H9 (cell line): ENCODE results near the gene PVALB. TPM values are rescaled to one million over a fixed set of nuclear protein-coding genes. Genes with fewer than 3 reads are reported as not detected.
A peak's percentile ranks its signal among the peaks of the same experiment; 100 is the strongest.

Experiments
- DNase-seq: peaks from one replicate; pipeline ENCODE4 v3.0.0-alpha.2; 2017
- H2AFZ ChIP-seq: one replicate; pipeline ENCODE4 v1.6.1; 2013; ENCODE audit warnings: mild to moderate bottlenecking, low read length, control low read depth, moderate library complexity
- H2AK5ac ChIP-seq: 2 replicates; pipeline ENCODE4 v1.6.1; 2013; ENCODE audit warnings: low read length, control low read depth, mixed read lengths; ENCODE audit not compliant: insufficient read length
- H2BK120ac ChIP-seq: one replicate; pipeline ENCODE4 v1.6.1; 2013; ENCODE audit warnings: low read depth, mild to moderate bottlenecking, low read length, control low read depth, inconsistent platforms; ENCODE audit not compliant: poor library complexity, severe bottlenecking
- H2BK12ac ChIP-seq: 2 replicates; pipeline ENCODE4 v1.6.1; 2013; ENCODE audit warnings: low read length, control low read depth, mixed read lengths, low read depth; ENCODE audit not compliant: insufficient read length
- H2BK15ac ChIP-seq: 2 replicates; pipeline ENCODE4 v1.6.1; 2013; ENCODE audit warnings: low read depth, low read length, control low read depth
- H2BK20ac ChIP-seq: one replicate; pipeline ENCODE4 v1.6.1; 2013; ENCODE audit warnings: low read depth, mild to moderate bottlenecking, low read length, control low read depth, inconsistent platforms; ENCODE audit not compliant: poor library complexity, severe bottlenecking
- H2BK5ac ChIP-seq: 2 replicates; pipeline ENCODE4 v1.6.1; 2013; ENCODE audit warnings: low read length, control low read depth, mixed read lengths; ENCODE audit not compliant: insufficient read length
- H3K14ac ChIP-seq: 2 replicates; pipeline ENCODE4 v1.6.1; 2013; ENCODE audit warnings: low read length, control low read depth; ENCODE audit not compliant: insufficient read depth
- H3K18ac ChIP-seq: 2 replicates; pipeline ENCODE4 v1.6.1; 2013; ENCODE audit warnings: low read depth, mild to moderate bottlenecking, mixed read lengths, low read length, control low read depth; ENCODE audit not compliant: insufficient read length
- H3K23ac ChIP-seq: 2 replicates; pipeline ENCODE4 v1.6.1; 2013; ENCODE audit warnings: low read length, control low read depth, mixed read lengths, low read depth; ENCODE audit not compliant: insufficient read length
- H3K23me2 ChIP-seq: 2 replicates; pipeline ENCODE4 v1.6.1; 2013; ENCODE audit warnings: low read depth, mild to moderate bottlenecking, mixed read lengths, low read length, control low read depth; ENCODE audit not compliant: insufficient read length, poor library complexity, severe bottlenecking
- H3K27ac ChIP-seq: 2 replicates; pipeline ENCODE4 v1.5.1; 2013; ENCODE audit warnings: low read length, control low read depth, mixed read lengths, low read depth; ENCODE audit not compliant: insufficient read length
- H3K27me3 ChIP-seq: 2 replicates; pipeline ENCODE4 v1.6.1; 2013; ENCODE audit warnings: low read length, control low read depth, inconsistent platforms; ENCODE audit not compliant: insufficient read depth
- H3K4ac ChIP-seq: 2 replicates; pipeline ENCODE4 v1.6.1; 2013; ENCODE audit warnings: low read depth, mild to moderate bottlenecking, control low read depth, inconsistent platforms, low read length, moderate library complexity
- H3K4me1 ChIP-seq: 2 replicates; pipeline ENCODE4 v1.6.1; 2013; ENCODE audit warnings: low read length, control low read depth, inconsistent platforms; ENCODE audit not compliant: insufficient read depth
- H3K4me2 ChIP-seq: 2 replicates; pipeline ENCODE4 v1.6.1; 2013; ENCODE audit warnings: low read length, control low read depth, mixed read lengths; ENCODE audit not compliant: insufficient read length, insufficient read depth
- H3K56ac ChIP-seq: 2 replicates; pipeline ENCODE4 v1.6.1; 2013; ENCODE audit warnings: low read depth, mild to moderate bottlenecking, mixed read lengths, low read length, control low read depth; ENCODE audit not compliant: insufficient read length
- H3K79me1 ChIP-seq: 2 replicates; pipeline ENCODE4 v1.6.1; 2013; ENCODE audit warnings: low read depth, mild to moderate bottlenecking, moderate library complexity, low read length, control low read depth, inconsistent platforms; ENCODE audit not compliant: insufficient read depth, poor library complexity, severe bottlenecking
- H3K79me2 ChIP-seq: 2 replicates; pipeline ENCODE4 v1.6.1; 2013; ENCODE audit warnings: low read length, control low read depth, inconsistent platforms; ENCODE audit not compliant: insufficient read depth
- H3K9ac ChIP-seq: 2 replicates; pipeline ENCODE4 v1.6.1; 2013; ENCODE audit warnings: low read length, control low read depth, mixed read lengths; ENCODE audit not compliant: insufficient read length; ENCODE audit errors: extremely low read depth
- H3K9me3 ChIP-seq: one replicate; pipeline ENCODE4 v1.6.1; 2013; ENCODE audit warnings: low read depth, low read length, inconsistent platforms; ENCODE audit not compliant: control insufficient read depth
- H3T11ph ChIP-seq: one replicate; pipeline ENCODE4 v1.6.1; 2013; ENCODE audit warnings: mild to moderate bottlenecking, low read length, control low read depth, inconsistent platforms
- H4K20me1 ChIP-seq: one replicate; pipeline ENCODE4 v1.6.1; 2013; ENCODE audit not compliant: control insufficient read depth, insufficient read length, insufficient read depth
- H4K5ac ChIP-seq: 2 replicates; pipeline ENCODE4 v1.6.1; 2013; ENCODE audit warnings: low read depth, mild to moderate bottlenecking, mixed read lengths, low read length, control low read depth; ENCODE audit not compliant: insufficient read length
- H4K8ac ChIP-seq: replicated peaks from 2 replicates; pipeline ENCODE4 v1.6.1; 2013; ENCODE audit warnings: low read length, control low read depth, mixed read lengths, low read depth; ENCODE audit not compliant: insufficient read length
- H4K91ac ChIP-seq: 2 replicates; pipeline ENCODE4 v1.6.1; 2013; ENCODE audit warnings: low read depth, mild to moderate bottlenecking, moderate library complexity, mixed read lengths, low read length, control low read depth; ENCODE audit not compliant: insufficient read length
- H3K27ac Mint-ChIP-seq, 3 experiments: 2 replicates in 2 of 3; 3 replicates in 1 of 3; pipeline ENCODE4 v1.8.0; 2020 to 2021; ENCODE audit warnings: mixed read lengths in 3 of 3, mild to moderate bottlenecking in 1 of 3, moderate library complexity in 1 of 3
- H3K27me3 Mint-ChIP-seq: 2 replicates; pipeline ENCODE4 v1.8.0; 2021; ENCODE audit warnings: low read depth, mild to moderate bottlenecking, moderate library complexity, mixed read lengths
- H3K36me3 Mint-ChIP-seq, 3 experiments: 2 replicates in 2 of 3; 3 replicates in 1 of 3; pipeline ENCODE4 v1.8.0; 2020 to 2021; ENCODE audit warnings: low read depth in 3 of 3, mixed read lengths in 3 of 3; ENCODE audit not compliant: insufficient read depth in 1 of 3
- H3K4me1 Mint-ChIP-seq, 2 experiments: 2 replicates each; pipeline ENCODE4 v1.8.0; 2020; ENCODE audit warnings: mixed read lengths in 2 of 2
- H3K4me3 Mint-ChIP-seq, 2 experiments: 2 replicates in 1 of 2; 3 replicates in 1 of 2; pipeline ENCODE4 v1.8.0; 2020 to 2021; ENCODE audit warnings: mild to moderate bottlenecking in 2 of 2, mixed read lengths in 2 of 2, moderate library complexity in 1 of 2
- H3K9me3 Mint-ChIP-seq, 2 experiments: 2 replicates in 1 of 2; 3 replicates in 1 of 2; pipeline ENCODE4 v1.8.0; 2020; ENCODE audit warnings: mild to moderate bottlenecking in 2 of 2, mixed read lengths in 2 of 2, moderate library complexity in 1 of 2
- CTCF ChIP-seq: fragments of 200-600 bp; sonication (generic); conservative IDR thresholded peaks from 3 replicates; pipeline ENCODE4 v1.8.0; 2021; ENCODE audit warnings: antibody characterized with exemption, mild to moderate bottlenecking
- WGBS: extraction: QIAGEN DNeasy Blood & Tissue Kit; methylation state at CpG from one replicate; pipeline ENCODE4 v1.1.7; 2013; ENCODE audit warnings: missing lambda C conversion rate, low lambda C conversion rate, mixed read lengths; ENCODE audit not compliant: insufficient read length; ENCODE audit errors: extremely low coverage; 5-methylcytosine and 5-hydroxymethylcytosine counted together
- total RNA-seq: library from RNA; stranded (reverse); gene quantifications from 2 replicates; pipeline ENCODE4 v1.2.1, GENCODE V29; 2021

Gene PVALB
- total RNA-seq, 1 experiment from 2014 or later: 2.7 TPM

DNA sequence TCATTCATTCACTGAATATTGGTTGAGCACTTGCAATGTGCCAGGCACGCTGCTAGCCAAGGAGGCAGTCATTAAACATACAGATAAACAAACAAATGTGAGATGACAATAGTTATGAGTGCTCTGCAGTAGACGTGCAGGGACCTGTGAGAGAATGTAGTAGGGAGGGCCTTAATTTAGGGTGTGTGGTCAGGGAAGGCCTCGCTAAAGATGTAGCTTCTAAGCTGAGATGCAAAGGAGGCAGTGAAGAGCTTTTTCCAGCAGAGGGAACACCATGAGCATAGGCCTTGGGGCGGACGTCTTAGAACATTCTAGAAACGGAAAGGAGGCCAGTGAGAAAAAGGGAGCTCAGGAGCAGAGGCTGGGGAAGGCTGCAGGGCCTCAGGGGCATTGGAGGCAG is 43.2 kb upstream of the PVALB start:
- Mint-ChIP-seq H3K27me3 (peaks cover 46% of the 10 kb centered on the region), H3K9me3 (peaks cover 0 to 2% of the 10 kb centered on the region in 2 experiments; a peak in 1 of 5 replicates)

More for the DNA sequence above, 43.2 kb upstream of the PVALB start:
- no peak overlapping the region for H2BK15ac ChIP-seq
- no peak overlapping the region for H3K56ac ChIP-seq
- H3K4me1 ChIP-seq: no peaks in the 10 kb centered on the region
- Mint-ChIP-seq H3K36me3 (no peaks in the 10 kb centered on the region), H3K4me3 (no peak overlapping the region), H3K4me1 (peaks cover 4 to 5% of the 10 kb centered on the region in 2 experiments; a peak in 3 of 4 replicates), H3K27ac (peak overlapping the region in 2 of 3 experiments; percentile 1 to 34; a peak in 1 of 7 replicates)
- H3K23me2 ChIP-seq: no peaks in the 10 kb centered on the region
- H3K4ac ChIP-seq: no peak overlapping the region
- H4K5ac ChIP-seq: no peak overlapping the region
- no peak overlapping the region for H2BK120ac ChIP-seq
- DNase-seq: no peak
- no peak overlapping the region for H3K14ac ChIP-seq
- no peak overlapping the region for H2BK5ac ChIP-seq
- H3K79me1 ChIP-seq: no peaks in the 10 kb centered on the region
- no peaks in the 10 kb centered on the region; the same call in 1 of the 2 replicates for H3K27me3 ChIP-seq
- H4K91ac ChIP-seq: no peak overlapping the region
- no peak overlapping the region for H3K9ac ChIP-seq
- TF ChIP-seq CTCF: no peak
- no peaks in the 10 kb centered on the region for H4K20me1 ChIP-seq
- H3K4me2 ChIP-seq: no peak overlapping the region
- no peak overlapping the region for H3T11ph ChIP-seq
- H2BK12ac ChIP-seq: no peak overlapping the region
- H3K79me2 ChIP-seq: no peaks in the 10 kb centered on the region
- no peak overlapping the region for H3K27ac ChIP-seq
- no CpG with 5 or more reads among the region's 6 CpGs for WGBS
- no peak overlapping the region for H2AK5ac ChIP-seq
- no peak overlapping the region for H4K8ac ChIP-seq
- H3K9me3 ChIP-seq: no peaks in the 10 kb centered on the region
- H3K18ac ChIP-seq: no peak overlapping the region
- H2BK20ac ChIP-seq: no peak overlapping the region
- H2AFZ ChIP-seq: no peak overlapping the region
- no peak overlapping the region for H3K23ac ChIP-seq
